ENCODE measurements around the gene OMP. TPM values are rescaled to one million over a fixed set of nuclear protein-coding genes. Genes with fewer than 3 reads are reported as not detected.
"Not testable (repeated sequence)": the region's sequence is repeated elsewhere in the genome, so short reads cannot be mapped to it uniquely, and the experiment has no call there.

Gene OMP
- polyA plus RNA-seq, 12 donors: not detected

GRCh38 chr11:77085652-77086051 lies 17.0 kb upstream of the OMP start:
- no peak for DNase-seq

GRCh38 chr11:77086521-77087472 lies 15.8 kb upstream of the OMP start:
- DNase-seq: no peak

- no peak for DNase-seq
Observed at GRCh38 chr11:77087723-77088225, 14.9 kb upstream of the OMP start.

- no peak for DNase-seq
Observed at GRCh38 chr11:77088236-77089003, 14.2 kb upstream of the OMP start.

- no peak for DNase-seq
Observed at GRCh38 chr11:77089004-77089545, 13.6 kb upstream of the OMP start.

DNA sequence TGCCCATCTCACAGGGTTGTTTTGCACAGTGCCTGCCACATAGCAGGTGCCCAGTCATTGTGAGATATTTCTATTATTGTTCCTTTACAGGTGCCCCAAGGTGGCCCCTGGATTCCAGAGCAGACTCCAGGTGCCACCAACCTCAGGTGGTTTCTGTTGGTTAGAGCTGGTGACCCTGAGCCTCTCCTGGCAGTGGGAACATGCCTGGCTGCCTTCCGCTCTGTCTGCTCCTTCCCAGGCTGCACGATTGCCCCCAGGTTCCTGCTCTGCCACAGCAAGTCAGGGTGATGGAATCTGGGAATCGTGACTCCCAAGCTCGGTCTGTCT lies 12.6 kb upstream of the OMP start:
- DNase-seq: no peak

GRCh38 chr11:77090373-77091111 lies 12.1 kb upstream of the OMP start:
- DNase-seq: no peak

GRCh38 chr11:77091146-77091940 lies 11.3 kb upstream of the OMP start:
- DNase-seq: peak; percentile 68

DNA sequence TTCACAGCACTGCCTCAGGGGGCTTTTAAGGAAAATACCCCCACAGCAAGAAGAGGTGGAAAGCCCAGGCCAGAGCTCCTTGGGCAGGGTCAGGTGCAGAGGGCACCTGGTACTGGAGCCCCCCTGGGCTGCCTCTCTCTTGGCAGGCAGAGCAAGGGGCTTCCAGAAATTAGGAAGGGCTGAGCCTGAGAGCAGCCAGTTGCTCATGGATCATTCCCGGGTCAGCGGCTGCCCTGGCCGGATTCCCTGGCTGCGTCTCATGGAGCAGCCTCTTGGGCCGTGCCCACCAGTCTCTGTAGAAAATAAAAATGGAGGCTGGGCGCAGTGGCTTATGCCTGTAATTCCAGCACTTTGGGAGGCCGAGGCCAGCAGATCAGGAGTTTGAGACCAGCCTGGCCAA lies 10.3 kb upstream of the OMP start:
- DNase-seq: no peak

GRCh38 chr11:77093056-77093891 lies 9.4 kb upstream of the OMP start:
- DNase-seq: no peak

DNA sequence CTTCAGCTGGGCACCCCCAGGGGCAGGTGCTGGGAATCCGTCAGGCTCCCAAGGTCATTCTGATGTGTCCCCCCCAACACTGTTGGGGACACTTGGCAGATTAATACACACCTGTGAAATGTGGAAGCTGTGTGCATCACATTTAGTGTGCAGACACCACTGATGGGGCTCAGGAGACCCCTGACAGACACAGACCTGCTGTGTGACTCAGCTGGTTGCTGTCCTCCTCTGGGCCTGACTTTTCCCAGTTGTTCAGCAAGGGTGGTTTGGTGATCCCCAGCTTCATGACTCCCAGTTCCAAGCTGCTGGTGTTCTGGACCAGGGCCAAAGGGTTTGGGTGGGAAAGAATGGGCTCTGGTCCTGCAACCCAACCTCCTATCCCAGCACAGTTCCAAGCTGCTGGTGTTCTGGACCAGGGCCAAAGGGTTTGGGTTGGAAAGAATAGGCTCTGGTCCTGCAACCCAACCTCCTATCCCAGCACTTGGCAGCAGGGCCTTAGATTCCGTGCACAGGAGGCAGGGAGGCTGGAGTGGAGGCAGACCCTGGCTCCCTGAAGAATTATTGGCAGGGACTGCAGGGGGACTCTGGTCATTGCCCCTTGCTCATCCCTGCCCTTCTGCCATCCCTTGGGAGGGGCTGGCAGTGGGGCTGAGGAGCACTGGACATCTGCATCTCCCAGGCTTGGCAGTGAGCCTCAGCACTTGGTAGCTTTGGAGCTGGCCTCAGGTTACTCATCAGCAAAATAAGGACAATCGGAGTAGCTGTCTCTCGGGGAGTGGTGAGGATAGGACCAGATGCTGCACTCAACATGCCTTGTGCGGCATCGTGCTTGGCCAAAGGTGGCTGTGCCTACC lies 8.4 kb upstream of the OMP start:
- no peak for DNase-seq

DNA sequence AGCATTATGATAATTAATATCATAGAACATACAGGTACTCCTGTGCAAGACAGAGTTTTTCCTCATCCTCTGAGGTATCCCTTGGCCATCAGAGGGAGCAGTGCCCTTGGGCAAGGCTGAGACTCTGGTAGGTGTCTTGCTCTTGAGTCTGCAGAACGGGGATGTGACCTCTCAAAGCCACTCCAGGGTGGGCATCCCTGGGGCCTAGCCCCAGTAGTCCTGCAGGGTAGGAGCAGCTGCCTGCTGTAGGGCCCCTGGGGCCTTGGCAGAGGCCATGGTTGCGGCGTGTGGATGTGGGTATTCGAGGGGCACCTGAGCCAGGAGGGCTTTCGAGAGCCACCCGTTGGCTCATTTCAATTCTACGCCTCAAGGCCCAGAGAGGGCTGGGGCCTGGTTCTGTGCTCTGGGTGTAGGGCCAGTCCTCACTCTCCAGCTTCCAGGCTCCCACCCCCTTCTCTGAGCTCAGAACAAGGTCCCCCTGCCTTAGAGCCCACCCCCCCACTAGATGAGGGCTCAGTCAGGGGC lies 7.7 kb upstream of the OMP start:
- DNase-seq: no peak

GRCh38 chr11:77095551-77096490 lies 6.8 kb upstream of the OMP start:
- no peak for DNase-seq

GRCh38 chr11:77096591-77097019 lies 6.0 kb upstream of the OMP start:
- DNase-seq: no peak

- not testable (repeated sequence) for DNase-seq
Observed at GRCh38 chr11:77097180-77097579, 5.5 kb upstream of the OMP start.

DNA sequence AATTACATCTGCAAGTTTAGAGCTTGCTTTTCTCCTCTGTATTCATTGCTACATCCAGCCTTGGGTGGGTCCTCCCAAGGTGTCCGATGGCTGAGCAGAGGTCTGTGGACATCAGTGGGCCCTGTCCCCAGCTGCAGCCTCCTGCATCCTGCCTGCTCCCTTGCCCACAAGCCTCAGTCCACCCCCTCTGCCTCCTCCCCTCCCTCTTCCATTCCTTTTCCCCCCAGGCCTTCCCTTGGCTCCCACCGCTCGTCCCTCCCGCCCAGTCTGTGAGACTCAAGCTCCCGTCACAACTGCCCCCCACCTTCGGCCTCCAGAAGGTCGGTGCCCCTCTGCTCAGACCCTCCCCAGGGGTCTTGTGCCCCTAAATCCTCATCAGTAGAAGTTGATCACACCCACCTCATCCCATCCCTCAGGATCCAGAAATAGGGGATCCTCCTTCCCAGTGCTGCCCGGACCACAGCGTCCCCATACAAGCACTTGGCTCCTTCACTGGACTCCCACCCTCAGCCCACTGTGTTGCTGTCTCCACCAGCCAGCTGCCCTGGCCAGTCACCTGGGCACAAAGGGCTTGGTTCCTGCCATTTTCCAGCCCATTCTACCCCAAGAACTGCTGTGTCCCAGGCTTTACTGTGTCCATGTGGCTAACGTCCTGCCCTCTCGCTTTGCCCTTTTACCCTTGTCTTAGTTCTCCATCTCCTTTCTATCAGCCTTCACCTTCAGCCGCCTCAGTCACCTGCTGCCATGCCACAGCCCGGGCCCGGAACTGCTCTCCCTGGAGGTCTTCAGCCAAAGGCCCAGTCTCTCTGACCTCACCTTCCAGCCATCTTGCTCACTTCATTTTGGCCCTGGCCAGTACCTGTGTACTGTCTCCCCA lies 2.2 kb upstream of the OMP start:
- no peak for DNase-seq
